GM12878 (cell line): Measurements from ENCODE around the gene ATP6AP2. TPM values are rescaled to one million over a fixed set of nuclear protein-coding genes. Genes with fewer than 3 reads are reported as not detected.

ENCODE experiments used
- CBX3 ChIP-seq: fragments of 200-600 bp; sonication (generic); IDR thresholded peaks from 2 replicates; pipeline ENCODE4 v1.6.1; 2016; ENCODE audit warnings: low read depth, borderline replicate concordance
- CBX5 ChIP-seq: sonication (generic); IDR thresholded peaks from 2 replicates; pipeline ENCODE4 v1.6.1; 2016; ENCODE audit warnings: low read depth, moderate library complexity, mild to moderate bottlenecking, inconsistent platforms
- CHD4 ChIP-seq: fragments of 200-600 bp; sonication (generic); IDR thresholded peaks from 2 replicates; pipeline ENCODE4 v1.6.1; 2016; ENCODE audit warnings: mild to moderate bottlenecking
- CREM ChIP-seq: IDR thresholded peaks from 2 replicates; pipeline ENCODE4 v1.6.1; 2014; ENCODE audit warnings: antibody characterized with exemption, low read depth
- CTCF ChIP-seq, 3 experiments: IDR thresholded peaks in 2 of 3; conservative IDR thresholded peaks in 1 of 3; 2 replicates each; pipeline ENCODE4 v1.5.1; 2011; ENCODE audit warnings: low read depth in 3 of 3, low read length in 3 of 3, mild to moderate bottlenecking in 3 of 3, control low read depth in 2 of 3, moderate library complexity in 2 of 3, inconsistent platforms in 1 of 3, mixed read lengths in 1 of 3; ENCODE audit not compliant: control insufficient read depth in 2 of 3, insufficient read depth in 1 of 3; ENCODE audit errors: extremely low read depth in 1 of 3
- EED ChIP-seq: sonication (generic); IDR thresholded peaks from 2 replicates; pipeline ENCODE4 v1.6.1; 2016; ENCODE audit warnings: antibody characterized with exemption, low read depth
- FOS ChIP-seq: IDR thresholded peaks from 3 replicates; pipeline ENCODE4 v1.6.1; 2011; ENCODE audit warnings: borderline replicate concordance; ENCODE audit not compliant: insufficient read length; ENCODE audit errors: extremely low read depth
- FOXM1 ChIP-seq: IDR thresholded peaks from 2 replicates; pipeline ENCODE4 v1.6.1; 2012; ENCODE audit warnings: low read depth, mild to moderate bottlenecking, inconsistent platforms, low read length, moderate library complexity
- HCFC1 ChIP-seq: fragments of 150-350 bp; IDR thresholded peaks from 2 replicates; pipeline ENCODE4 v1.6.1; 2014; ENCODE audit warnings: low read length
- HDGF ChIP-seq: fragments of 450-650 bp; IDR thresholded peaks from 2 replicates; pipeline ENCODE4 v1.6.1; 2016; ENCODE audit warnings: antibody characterized with exemption
- JUNB ChIP-seq: IDR thresholded peaks from 2 replicates; pipeline ENCODE4 v1.6.1; 2016; ENCODE audit warnings: antibody characterized with exemption, mild to moderate bottlenecking
- MEF2A ChIP-seq: IDR thresholded peaks from 2 replicates; pipeline ENCODE4 v1.6.1; 2011; ENCODE audit warnings: low read depth, mild to moderate bottlenecking, low read length, moderate library complexity; ENCODE audit not compliant: insufficient read depth
- MXI1 ChIP-seq: fragments of 150-350 bp; IDR thresholded peaks from 2 replicates; pipeline ENCODE4 v1.6.1; 2011; ENCODE audit warnings: low read depth, mild to moderate bottlenecking, inconsistent platforms, low read length, improper control_type of control experiment
- MYC ChIP-seq: IDR thresholded peaks from 2 replicates; pipeline ENCODE4 v1.6.1; 2011; ENCODE audit warnings: mild to moderate bottlenecking, low read length, moderate library complexity, inconsistent platforms; ENCODE audit not compliant: insufficient read depth, insufficient replicate concordance, insufficient read length, severe bottlenecking
- NFIC ChIP-seq: IDR thresholded peaks from 2 replicates; pipeline ENCODE4 v1.6.1; 2012; ENCODE audit warnings: low read depth, mild to moderate bottlenecking, inconsistent platforms, low read length, moderate library complexity
- NFYA ChIP-seq: IDR thresholded peaks from 2 replicates; pipeline ENCODE4 v1.6.1; 2011; ENCODE audit warnings: low read depth, mild to moderate bottlenecking, low read length, improper control_type of control experiment, borderline replicate concordance
- NFYB ChIP-seq: IDR thresholded peaks from 2 replicates; pipeline ENCODE4 v1.6.1; 2011; ENCODE audit warnings: low read depth, mild to moderate bottlenecking, low read length, improper control_type of control experiment, moderate library complexity; ENCODE audit not compliant: insufficient read depth
- REST ChIP-seq: IDR thresholded peaks from 2 replicates; pipeline ENCODE4 v1.6.1; 2012; ENCODE audit warnings: mild to moderate bottlenecking, low read depth, low read length
- SMAD1 ChIP-seq: fragments of 450-650 bp; IDR thresholded peaks from 2 replicates; pipeline ENCODE4 v1.6.1; 2018; ENCODE audit warnings: mild to moderate bottlenecking, low read depth; ENCODE audit not compliant: partially characterized antibody
- STAT3 ChIP-seq: IDR thresholded peaks from 2 replicates; pipeline ENCODE4 v1.6.1; 2011; ENCODE audit warnings: low read depth, low read length, improper control_type of control experiment
- ZNF687 ChIP-seq: fragments of 450-650 bp; IDR thresholded peaks from 2 replicates; pipeline ENCODE4 v1.6.1; 2017; ENCODE audit warnings: mild to moderate bottlenecking, moderate library complexity
- polyA plus RNA-seq, 11 experiments: library from polyadenylated mRNA; depleted of rRNA in 4 of 11; unstranded in 6 of 11; stranded (reverse) in 5 of 11; fragments of >200 nt; fragmentation: Nextera tagmentation in 4 of 11; fragmentation: Illumina TruSeq in 1 of 11; extraction: Ambion mirVana in 4 of 11; extraction: Trizol in 1 of 11; gene quantifications; 1 replicate in 1 of 11; 2 replicates in 10 of 11; pipeline versions ENCODE4 v1.2.1 to v1.2.3, GENCODE V29; 2011 to 2016; ENCODE audit warnings: inconsistent platforms in 2 of 11, missing spikeins in 2 of 11, low read depth in 1 of 11
- total RNA-seq, 4 experiments: library from RNA; depleted of rRNA in 3 of 4; stranded (reverse); fragments of >200 nt in 3 of 4; fragmentation: Illumina TruSeq in 1 of 4; extraction: Trizol in 1 of 4; gene quantifications; 2 replicates each; pipeline versions ENCODE4 v1.2.1 to v1.2.3, GENCODE V29; 2013 to 2021

The ATP6AP2 gene
- total and polyA plus RNA-seq, 10 of the 15 experiments (the other 5 are each of a cell fraction or from before 2014, with no cell fraction given): 36.3 to 141 (median 56.0) TPM

GRCh38 chrX:40539214-40540142 is 41.3 kb upstream of the ATP6AP2 start (continued):
- TF ChIP-seq REST (no peak), HCFC1 (no peak), ZNF687 (no peak; the same call in 1 of the 2 replicates), MYC (no peak), EED (no peak), FOXM1 (no peak), CREM (no peak), CBX5 (no peak), FOS (no peak), NFYA (no peak), NFYB (peak; percentile 75; the same call in 1 of the 2 replicates), CTCF (IDR thresholded peaks at IDR 0.05 in 2 of 3, conservative IDR thresholded peaks at IDR 0.05 in 1 of 3; ENCODE audit: control insufficient read depth in 2 of 3, extremely low read depth in 1 of 3, insufficient read depth in 1 of 3, low read depth in 3 of 3, low read length in 3 of 3) (peak; percentile 30 to 51 (median 48); a peak in 5 of 6 replicates), MEF2A (no peak), HDGF (no peak), SMAD1 (no peak), MXI1 (no peak), STAT3 (no peak), NFIC (no peak), CHD4 (no peak), CBX3 (no peak), JUNB (no peak)
